Immature natural killer cell (primary cell): ENCODE data around the gene KIF4A. TPM values are rescaled to one million over a fixed set of nuclear protein-coding genes. Genes with fewer than 3 reads are reported as not detected.

Experiments used
- polyA plus RNA-seq, 3 donors: library from polyadenylated mRNA; unstranded; fragments of 300-500 nt; fragmentation: Illumina TruSeq; gene quantifications; one replicate each; pipeline ENCODE4 v1.2.3, GENCODE V29; 2021

KIF4A gene
- polyA plus RNA-seq, 3 donors from 2014 or later, result 1.0 TPM; not detected in 2

Other genes with a start within 250 kb of the KIF4A start
- not detected for gene AWAT2, start 240.2 kb upstream of the KIF4A start, polyA plus RNA-seq
- not detected for gene OTUD6A, start 227.6 kb upstream of the KIF4A start, polyA plus RNA-seq
- gene IGBP1, start 156.7 kb upstream of the KIF4A start, polyA plus RNA-seq, result 10 to 100 TPM; 37.8 to 55.6 (median 43.9) TPM
- not detected for gene DGAT2L6, start 112.6 kb upstream of the KIF4A start, polyA plus RNA-seq
- gene AWAT1, start 55.4 kb upstream of the KIF4A start, polyA plus RNA-seq, result not detected
- not detected for gene P2RY4, start 29.9 kb upstream of the KIF4A start, polyA plus RNA-seq
- not detected for gene ARR3, start 21.8 kb upstream of the KIF4A start, polyA plus RNA-seq
- gene RAB41, start 7.9 kb upstream of the KIF4A start, polyA plus RNA-seq, result not detected
- 10 to 100 TPM; 46.9 to 60.6 (median 48.1) TPM for gene PDZD11, start 177 bp upstream of the KIF4A start, polyA plus RNA-seq
- not detected for gene GDPD2, start 133.2 kb downstream of the KIF4A start, polyA plus RNA-seq
- gene DLG3, start 154.7 kb downstream of the KIF4A start, polyA plus RNA-seq, result 1 to 10 TPM; 1.9 to 9.9 (median 6.6) TPM